SK-N-SH (cell line): ENCODE results near the gene PKM. TPM values are rescaled to one million over a fixed set of nuclear protein-coding genes. Genes with fewer than 3 reads are reported as not detected.

Experiments
- CTCF ChIA-PET: fragments of 300-600, 350-600 bp; formaldehyde crosslinking; extraction: SDS; loops from one replicate; lab custom pipeline; 2021; lab: Yijun Ruan, JAX
- POLR2A ChIA-PET: fragments of 350-600 bp; sonication (Branson Sonifier 250); formaldehyde crosslinking; extraction: SDS; loops from one replicate; lab custom pipeline; 2020; ENCODE audit warnings: antibody characterized with exemption, inconsistent platforms; lab: Yijun Ruan, JAX
- DNase-seq: peaks from one replicate; pipeline ENCODE4 v3.0.0; 2012
- H2AFZ ChIP-seq: fragments of 200-600 bp; sonication (generic); 2 replicates; pipeline ENCODE4 v1.8.1; 2016; ENCODE audit warnings: antibody characterized with exemption, mild to moderate bottlenecking, low read depth
- H3F3A ChIP-seq: fragments of 200-600 bp; sonication (generic); replicated peaks from 2 replicates; pipeline ENCODE3; 2016; ENCODE audit warnings: antibody characterized with exemption, mild to moderate bottlenecking; ENCODE audit not compliant: insufficient read depth
- H3K27ac ChIP-seq, 2 experiments: fragments of 200-500 bp in 1 of 2; fragments of 200-600 bp in 1 of 2; sonication (Bioruptor generic) in 1 of 2; sonication (generic), shearing (Covaris generic) in 1 of 2; 2 replicates each; pipeline versions ENCODE4 v1.5.1 to v1.6.1; 2014 to 2016; ENCODE audit warnings: low read depth in 2 of 2, inconsistent platforms in 1 of 2, low read length in 1 of 2, mild to moderate bottlenecking in 1 of 2, mixed read lengths in 1 of 2
- H3K27me3 ChIP-seq: fragments of 200-600 bp; sonication (generic), shearing (Covaris generic); 2 replicates; pipeline ENCODE4 v1.6.1; 2016; ENCODE audit warnings: mixed run types; ENCODE audit not compliant: insufficient read depth
- H3K36me3 ChIP-seq, 2 experiments: fragments of 200-500 bp in 1 of 2; fragments of 200-600 bp in 1 of 2; sonication (Bioruptor generic) in 1 of 2; sonication (generic) in 1 of 2; replicated peaks in 1 of 2; 2 replicates each; pipeline versions ENCODE3 to v1.5.1; 2014 to 2016; ENCODE audit warnings: low read length in 1 of 2, mild to moderate bottlenecking in 1 of 2; ENCODE audit not compliant: insufficient read depth in 2 of 2, control insufficient read depth in 1 of 2
- H3K4me1 ChIP-seq, 2 experiments: fragments of 200-500 bp in 1 of 2; fragments of 200-600 bp in 1 of 2; sonication (Bioruptor generic) in 1 of 2; sonication (generic), shearing (Covaris generic) in 1 of 2; 2 replicates each; pipeline versions ENCODE4 v1.5.1 to v1.6.1; 2014 to 2016; ENCODE audit warnings: low read depth in 1 of 2, low read length in 1 of 2, mixed run types in 1 of 2; ENCODE audit not compliant: insufficient read depth in 2 of 2, control insufficient read depth in 1 of 2
- H3K4me2 ChIP-seq: fragments of 200-600 bp; sonication (generic), shearing (Covaris generic); 2 replicates; pipeline ENCODE4 v1.6.1; 2017; ENCODE audit warnings: mixed run types
- H3K4me3 ChIP-seq, 2 experiments: fragments of 200-500 bp in 1 of 2; fragments of 200-600 bp in 1 of 2; sonication (Bioruptor generic) in 1 of 2; sonication (generic), shearing (Covaris generic) in 1 of 2; 2 replicates each; pipeline versions ENCODE4 v1.5.1 to v1.8.1; 2014 to 2016; ENCODE audit warnings: low read depth in 2 of 2, inconsistent platforms in 1 of 2, low read length in 1 of 2, mild to moderate bottlenecking in 1 of 2, mixed read lengths in 1 of 2, moderate library complexity in 1 of 2
- H3K79me2 ChIP-seq: fragments of 200-600 bp; sonication (generic); 2 replicates; pipeline ENCODE4 v1.8.1; 2017; ENCODE audit warnings: mild to moderate bottlenecking; ENCODE audit not compliant: insufficient read depth
- H3K9ac ChIP-seq: fragments of 200-600 bp; sonication (generic); 2 replicates; pipeline ENCODE4 v1.6.1; 2017; ENCODE audit warnings: mixed run types
- H3K9me2 ChIP-seq: fragments of 200-600 bp; sonication (generic); 2 replicates; pipeline ENCODE4 v1.6.1; 2017; ENCODE audit warnings: mixed run types
- H3K9me3 ChIP-seq: fragments of 200-600 bp; sonication (generic); 2 replicates; pipeline ENCODE4 v1.6.1; 2017; ENCODE audit warnings: mixed run types, mild to moderate bottlenecking, moderate library complexity
- H4K20me1 ChIP-seq: fragments of 200-600 bp; sonication (generic); 2 replicates; pipeline ENCODE4 v1.6.1; 2017; ENCODE audit warnings: mild to moderate bottlenecking, mixed run types; ENCODE audit not compliant: insufficient read depth
- FOSL2 ChIP-seq: IDR thresholded peaks from 2 replicates; pipeline ENCODE4 v1.4.0; 2012; ENCODE audit warnings: low read depth, mild to moderate bottlenecking, moderate library complexity, borderline replicate concordance
- GABPA ChIP-seq: IDR thresholded peaks from 2 replicates; pipeline ENCODE4 v1.4.0; 2012; ENCODE audit warnings: low read depth, mild to moderate bottlenecking
- MXI1 ChIP-seq: IDR thresholded peaks from 2 replicates; pipeline ENCODE4 v1.6.1; 2012; ENCODE audit warnings: mild to moderate bottlenecking, low read depth, low read length, improper control_type of control experiment
- RFX5 ChIP-seq: IDR thresholded peaks from 2 replicates; pipeline ENCODE4 v1.6.1; 2012; ENCODE audit warnings: mild to moderate bottlenecking, improper control_type of control experiment, low read length
- SIN3A ChIP-seq: IDR thresholded peaks from 2 replicates; pipeline ENCODE4 v1.6.1; 2012; ENCODE audit warnings: low read depth, mild to moderate bottlenecking, low read length, moderate library complexity, borderline replicate concordance
- TAF1 ChIP-seq: IDR thresholded peaks from 2 replicates; pipeline ENCODE4 v1.6.1; 2012; ENCODE audit warnings: low read depth, mild to moderate bottlenecking, low read length, moderate library complexity, borderline replicate concordance
- WGBS: methylation state at CpG from one replicate; pipeline ENCODE4 v1.1.6; 2017; ENCODE audit warnings: low lambda C conversion rate; 5-methylcytosine and 5-hydroxymethylcytosine counted together
- polyA plus RNA-seq, 3 experiments: library from polyadenylated mRNA; depleted of rRNA; stranded (reverse); fragments of >200 nt; gene quantifications; 2 replicates each; pipeline ENCODE4 v1.2.3, GENCODE V29; 2012
- TF ChIP-seq, protein P1 (sequence below): fragments of 150-350 bp; IDR thresholded peaks from 2 replicates; pipeline ENCODE4 v1.6.1; 2016; ENCODE audit warnings: mild to moderate bottlenecking, low read depth, low read length
- TF ChIP-seq, protein P2 (sequence below): IDR thresholded peaks from 2 replicates; pipeline ENCODE4 v1.4.0; 2012; ENCODE audit warnings: low read depth, borderline replicate concordance
- TF ChIP-seq, protein P3 (sequence below): IDR thresholded peaks from 2 replicates; pipeline ENCODE4 v1.4.0; 2012; ENCODE audit warnings: low read depth, borderline replicate concordance
- TF ChIP-seq, protein P4 (sequence below): IDR thresholded peaks from 2 replicates; pipeline ENCODE4; 2012
- TF ChIP-seq, protein P5 (sequence below): IDR thresholded peaks from 2 replicates; pipeline ENCODE4 v1.6.1; 2012; ENCODE audit warnings: mild to moderate bottlenecking, low read depth, low read length, moderate library complexity

PKM gene
- polyA plus RNA-seq, 1 of the 3 experiments (the other 2 are of a cell fraction) = 1,453 TPM

DNA sequence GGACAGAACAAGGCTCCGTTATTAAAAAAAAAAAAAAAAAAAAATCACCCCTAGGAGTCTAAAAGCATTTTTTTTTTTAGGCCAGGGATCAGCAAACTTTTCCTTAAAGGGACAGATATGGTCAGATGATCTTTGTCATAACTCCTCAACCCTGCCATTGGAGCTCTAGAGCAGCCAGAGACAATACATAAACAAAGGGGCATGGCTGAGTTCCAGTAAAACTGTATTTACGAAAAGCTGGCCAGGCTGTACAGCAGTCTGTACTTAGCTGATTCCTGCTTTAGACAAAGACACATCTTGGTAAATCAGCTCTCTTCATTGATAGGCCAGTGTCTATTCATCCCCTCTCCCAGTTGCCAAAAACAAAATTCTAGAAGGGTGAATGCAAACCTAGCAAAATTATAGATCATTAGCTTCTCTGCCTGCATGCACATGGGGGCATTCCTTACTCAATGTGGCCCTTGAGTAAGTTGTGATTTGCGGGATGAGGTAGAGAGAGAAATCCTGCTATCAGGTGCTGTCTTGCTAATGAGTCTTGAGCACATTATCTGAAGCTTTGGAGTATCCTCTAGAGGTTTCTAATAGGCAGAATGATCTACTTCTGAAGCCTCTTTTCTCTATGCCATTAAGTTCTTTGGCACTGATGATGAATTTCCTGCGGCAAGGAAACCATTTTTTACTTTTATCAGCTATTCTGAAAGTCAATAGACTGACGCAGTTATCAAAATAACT, 77.6 kb downstream of the PKM start:
- no peaks in the 10 kb centered on the region for H3K79me2 ChIP-seq
- H2AFZ ChIP-seq = no peak overlapping the region
- H3K4me2 ChIP-seq = no peak overlapping the region
- H3F3A ChIP-seq = no peaks in the 10 kb centered on the region
- POLR2A ChIA-PET = no interaction called here
- no peaks in the 10 kb centered on the region for H3K36me3 ChIP-seq
- no peak for TF ChIP-seq GABPA
- TF ChIP-seq, protein P1, sequence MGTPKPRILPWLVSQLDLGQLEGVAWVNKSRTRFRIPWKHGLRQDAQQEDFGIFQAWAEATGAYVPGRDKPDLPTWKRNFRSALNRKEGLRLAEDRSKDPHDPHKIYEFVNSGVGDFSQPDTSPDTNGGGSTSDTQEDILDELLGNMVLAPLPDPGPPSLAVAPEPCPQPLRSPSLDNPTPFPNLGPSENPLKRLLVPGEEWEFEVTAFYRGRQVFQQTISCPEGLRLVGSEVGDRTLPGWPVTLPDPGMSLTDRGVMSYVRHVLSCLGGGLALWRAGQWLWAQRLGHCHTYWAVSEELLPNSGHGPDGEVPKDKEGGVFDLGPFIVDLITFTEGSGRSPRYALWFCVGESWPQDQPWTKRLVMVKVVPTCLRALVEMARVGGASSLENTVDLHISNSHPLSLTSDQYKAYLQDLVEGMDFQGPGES = no peak
- no peak for TF ChIP-seq FOSL2
- TF ChIP-seq, protein P2, sequence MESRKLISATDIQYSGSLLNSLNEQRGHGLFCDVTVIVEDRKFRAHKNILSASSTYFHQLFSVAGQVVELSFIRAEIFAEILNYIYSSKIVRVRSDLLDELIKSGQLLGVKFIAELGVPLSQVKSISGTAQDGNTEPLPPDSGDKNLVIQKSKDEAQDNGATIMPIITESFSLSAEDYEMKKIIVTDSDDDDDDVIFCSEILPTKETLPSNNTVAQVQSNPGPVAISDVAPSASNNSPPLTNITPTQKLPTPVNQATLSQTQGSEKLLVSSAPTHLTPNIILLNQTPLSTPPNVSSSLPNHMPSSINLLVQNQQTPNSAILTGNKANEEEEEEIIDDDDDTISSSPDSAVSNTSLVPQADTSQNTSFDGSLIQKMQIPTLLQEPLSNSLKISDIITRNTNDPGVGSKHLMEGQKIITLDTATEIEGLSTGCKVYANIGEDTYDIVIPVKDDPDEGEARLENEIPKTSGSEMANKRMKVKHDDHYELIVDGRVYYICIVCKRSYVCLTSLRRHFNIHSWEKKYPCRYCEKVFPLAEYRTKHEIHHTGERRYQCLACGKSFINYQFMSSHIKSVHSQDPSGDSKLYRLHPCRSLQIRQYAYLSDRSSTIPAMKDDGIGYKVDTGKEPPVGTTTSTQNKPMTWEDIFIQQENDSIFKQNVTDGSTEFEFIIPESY = no peak
- TF ChIP-seq, protein P3, sequence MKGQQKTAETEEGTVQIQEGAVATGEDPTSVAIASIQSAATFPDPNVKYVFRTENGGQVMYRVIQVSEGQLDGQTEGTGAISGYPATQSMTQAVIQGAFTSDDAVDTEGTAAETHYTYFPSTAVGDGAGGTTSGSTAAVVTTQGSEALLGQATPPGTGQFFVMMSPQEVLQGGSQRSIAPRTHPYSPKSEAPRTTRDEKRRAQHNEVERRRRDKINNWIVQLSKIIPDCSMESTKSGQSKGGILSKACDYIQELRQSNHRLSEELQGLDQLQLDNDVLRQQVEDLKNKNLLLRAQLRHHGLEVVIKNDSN = no peak
- no peak for TF ChIP-seq MXI1
- TF ChIP-seq, protein P4, sequence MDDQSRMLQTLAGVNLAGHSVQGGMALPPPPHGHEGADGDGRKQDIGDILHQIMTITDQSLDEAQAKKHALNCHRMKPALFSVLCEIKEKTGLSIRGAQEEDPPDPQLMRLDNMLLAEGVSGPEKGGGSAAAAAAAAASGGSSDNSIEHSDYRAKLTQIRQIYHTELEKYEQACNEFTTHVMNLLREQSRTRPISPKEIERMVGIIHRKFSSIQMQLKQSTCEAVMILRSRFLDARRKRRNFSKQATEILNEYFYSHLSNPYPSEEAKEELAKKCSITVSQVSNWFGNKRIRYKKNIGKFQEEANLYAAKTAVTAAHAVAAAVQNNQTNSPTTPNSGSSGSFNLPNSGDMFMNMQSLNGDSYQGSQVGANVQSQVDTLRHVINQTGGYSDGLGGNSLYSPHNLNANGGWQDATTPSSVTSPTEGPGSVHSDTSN = no peak
- no peak for TF ChIP-seq SIN3A
- TF ChIP-seq TAF1 = no peak
- no peak for TF ChIP-seq RFX5
- TF ChIP-seq, protein P5, sequence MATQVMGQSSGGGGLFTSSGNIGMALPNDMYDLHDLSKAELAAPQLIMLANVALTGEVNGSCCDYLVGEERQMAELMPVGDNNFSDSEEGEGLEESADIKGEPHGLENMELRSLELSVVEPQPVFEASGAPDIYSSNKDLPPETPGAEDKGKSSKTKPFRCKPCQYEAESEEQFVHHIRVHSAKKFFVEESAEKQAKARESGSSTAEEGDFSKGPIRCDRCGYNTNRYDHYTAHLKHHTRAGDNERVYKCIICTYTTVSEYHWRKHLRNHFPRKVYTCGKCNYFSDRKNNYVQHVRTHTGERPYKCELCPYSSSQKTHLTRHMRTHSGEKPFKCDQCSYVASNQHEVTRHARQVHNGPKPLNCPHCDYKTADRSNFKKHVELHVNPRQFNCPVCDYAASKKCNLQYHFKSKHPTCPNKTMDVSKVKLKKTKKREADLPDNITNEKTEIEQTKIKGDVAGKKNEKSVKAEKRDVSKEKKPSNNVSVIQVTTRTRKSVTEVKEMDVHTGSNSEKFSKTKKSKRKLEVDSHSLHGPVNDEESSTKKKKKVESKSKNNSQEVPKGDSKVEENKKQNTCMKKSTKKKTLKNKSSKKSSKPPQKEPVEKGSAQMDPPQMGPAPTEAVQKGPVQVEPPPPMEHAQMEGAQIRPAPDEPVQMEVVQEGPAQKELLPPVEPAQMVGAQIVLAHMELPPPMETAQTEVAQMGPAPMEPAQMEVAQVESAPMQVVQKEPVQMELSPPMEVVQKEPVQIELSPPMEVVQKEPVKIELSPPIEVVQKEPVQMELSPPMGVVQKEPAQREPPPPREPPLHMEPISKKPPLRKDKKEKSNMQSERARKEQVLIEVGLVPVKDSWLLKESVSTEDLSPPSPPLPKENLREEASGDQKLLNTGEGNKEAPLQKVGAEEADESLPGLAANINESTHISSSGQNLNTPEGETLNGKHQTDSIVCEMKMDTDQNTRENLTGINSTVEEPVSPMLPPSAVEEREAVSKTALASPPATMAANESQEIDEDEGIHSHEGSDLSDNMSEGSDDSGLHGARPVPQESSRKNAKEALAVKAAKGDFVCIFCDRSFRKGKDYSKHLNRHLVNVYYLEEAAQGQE = no peak
- DNase-seq = no peak
- no peak overlapping the region for H3K9ac ChIP-seq
- no peaks in the 10 kb centered on the region for H3K27me3 ChIP-seq
- H3K4me3 ChIP-seq = no peak overlapping the region
- no peaks in the 10 kb centered on the region for H3K9me2 ChIP-seq
- H4K20me1 ChIP-seq = no peaks in the 10 kb centered on the region
- 96% methylated on average over 5 of the region's 5 CpGs for WGBS
- H3K4me1 ChIP-seq = peaks cover 10% of the 10 kb centered on the region in 2 experiments; a peak in 1 of 4 replicates
- no peaks in the 10 kb centered on the region for H3K9me3 ChIP-seq
- CTCF ChIA-PET = interaction anchor here (0.6 to 2.9 kb wide), 5 partner anchors 10 to 410 kb away, joined by 3 to 16 read pairs (median 3); no protein-coding TSS in a partner anchor
- H3K27ac ChIP-seq = no peak overlapping the region

Other genes with a start within 250 kb of the PKM start
- gene MYO9A, start 113.0 kb downstream of the PKM start, polyA plus RNA-seq (2012; rRNA removed) = 4.1 and 5.2 TPM in 2 replicates
- gene SENP8, start 112.8 kb downstream of the PKM start, polyA plus RNA-seq (2012; rRNA removed) = 1.4 and 1.7 TPM in 2 replicates
- 0.06 and 0.10 TPM in 2 replicates for gene GRAMD2A, start 33.4 kb downstream of the PKM start, polyA plus RNA-seq (2012; rRNA removed)
- gene PARP6, start 41.4 kb upstream of the PKM start, polyA plus RNA-seq (2012; rRNA removed) = 57.7 and 76.6 TPM in 2 replicates
- gene CELF6, start 89.0 kb upstream of the PKM start, polyA plus RNA-seq (2012; rRNA removed) = 0.20 and 0.29 TPM in 2 replicates
- gene HEXA, start 144.8 kb upstream of the PKM start, polyA plus RNA-seq (2012; rRNA removed) = 251 and 344 TPM in 2 replicates
- gene TMEM202, start 167.1 kb upstream of the PKM start, polyA plus RNA-seq (2012; rRNA removed) = not detected in 2 replicates
- 36.4 and 48.3 TPM in 2 replicates for gene ARIH1, start 243.1 kb upstream of the PKM start, polyA plus RNA-seq (2012; rRNA removed)